ENCODE measurements around the gene PPBP.

- TF ChIP-seq CTCF (IDR thresholded peaks at IDR 0.05), result no peak
- no peak for TF ChIP-seq POLR2AphosphoS5 (IDR thresholded peaks at IDR 0.05)
- TF ChIP-seq POLR2A (IDR thresholded peaks at IDR 0.05; ENCODE audit: low read depth), result no peak
- no peak for TF ChIP-seq EP300 (IDR thresholded peaks at IDR 0.05)
Measured at GRCh38 chr4:73948990-73949706, 38.8 kb downstream of the PPBP start.
